ENCODE data around the gene PLA2G4F. TPM values are rescaled to one million over a fixed set of nuclear protein-coding genes. Genes with fewer than 3 reads are reported as not detected.

PLA2G4F gene
- total RNA-seq, 1 experiment from 2014 or later = not detected

- Histone ChIP-seq H3K23me2 (ENCODE audit: insufficient read length, low read depth, low read length, poor library complexity, severe bottlenecking) (no peaks in the 10 kb centered on the region), H2BK12ac (ENCODE audit: insufficient read length, low read depth, low read length) (no peak overlapping the region), H3K27me3 (ENCODE audit: insufficient read depth, low read length) (no peaks in the 10 kb centered on the region), H3K14ac (ENCODE audit: insufficient read depth, low read length) (no peak overlapping the region), H2AK5ac (ENCODE audit: insufficient read length, low read length) (no peak overlapping the region), H4K5ac (ENCODE audit: insufficient read length, low read depth, low read length) (no peak overlapping the region), H4K91ac (ENCODE audit: insufficient read length, low read depth, low read length) (no peak overlapping the region), H2BK120ac (ENCODE audit: low read depth, low read length, poor library complexity, severe bottlenecking) (no peak overlapping the region), H3K9me3 (ENCODE audit: control insufficient read depth, low read depth, low read length) (no peaks in the 10 kb centered on the region), H3K79me1 (ENCODE audit: insufficient read depth, low read depth, low read length, poor library complexity, severe bottlenecking) (no peaks in the 10 kb centered on the region), H3K4me2 (ENCODE audit: insufficient read depth, insufficient read length, low read length) (no peak overlapping the region), H2BK15ac (ENCODE audit: low read depth, low read length) (no peak overlapping the region), H3K23ac (ENCODE audit: insufficient read length, low read depth, low read length) (no peak overlapping the region), H2BK20ac (ENCODE audit: low read depth, low read length, poor library complexity, severe bottlenecking) (no peak overlapping the region), H4K20me1 (ENCODE audit: control insufficient read depth, insufficient read depth, insufficient read length) (no peaks in the 10 kb centered on the region), H3K18ac (ENCODE audit: insufficient read length, low read depth, low read length) (no peak overlapping the region), H3K79me2 (ENCODE audit: insufficient read depth, low read length) (no peaks in the 10 kb centered on the region), H3K9ac (ENCODE audit: extremely low read depth, insufficient read length, low read length) (no peak overlapping the region), H2BK5ac (ENCODE audit: insufficient read length, low read length) (no peak overlapping the region), H3K56ac (ENCODE audit: insufficient read length, low read depth, low read length) (no peak overlapping the region), H3K4ac (ENCODE audit: low read depth, low read length) (no peak overlapping the region), H3K4me1 (ENCODE audit: insufficient read depth, low read length) (no peaks in the 10 kb centered on the region), H3K27ac (ENCODE audit: insufficient read length, low read depth, low read length) (no peak overlapping the region), H3T11ph (ENCODE audit: low read length) (no peak overlapping the region), H4K8ac (replicated peaks; ENCODE audit: insufficient read length, low read depth, low read length) (no peak overlapping the region), H2AFZ (ENCODE audit: low read length) (no peak overlapping the region)
- Mint-ChIP-seq H3K27ac (no peak overlapping the region), H3K36me3 (ENCODE audit: insufficient read depth in 1 of 3, low read depth in 3 of 3) (no peaks in the 10 kb centered on the region), H3K4me3 (no peak overlapping the region), H3K4me1 (peaks cover 7 to 14% of the 10 kb centered on the region in 2 experiments), H3K27me3 (ENCODE audit: low read depth) (no peaks in the 10 kb centered on the region), H3K9me3 (peaks cover 9 to 11% of the 10 kb centered on the region in 2 experiments)
- no peak for TF ChIP-seq CTCF (conservative IDR thresholded peaks at IDR 0.05)
- DNase-seq = no peak
- WGBS (ENCODE audit: extremely low coverage, insufficient read length, low lambda C conversion rate) = no CpG with 5 or more reads among the region's 1 CpG
These were observed 21.1 kb downstream of the PLA2G4F start for GRCh38 chr15:42135351-42135750.
